OCI-LY1 (cell line): ENCODE results near the gene CLEC16A.

ENCODE experiments used
- CTCF ChIP-seq: fragments of 200-600 bp; sonication (generic), shearing (Covaris generic); IDR thresholded peaks from 2 replicates; pipeline ENCODE4 v1.5.1; 2017; ENCODE audit warnings: mild to moderate bottlenecking, antibody characterized with exemption, low read length, moderate library complexity, mixed read lengths
- EZH2 ChIP-seq: fragments of 200-600 bp; sonication (generic), shearing (Covaris generic); IDR thresholded peaks from 2 replicates; pipeline ENCODE4 v1.8.0; 2017; ENCODE audit warnings: borderline replicate concordance, mixed run types, mild to moderate bottlenecking, antibody characterized with exemption, low read length, moderate library complexity, mixed read lengths

DNA sequence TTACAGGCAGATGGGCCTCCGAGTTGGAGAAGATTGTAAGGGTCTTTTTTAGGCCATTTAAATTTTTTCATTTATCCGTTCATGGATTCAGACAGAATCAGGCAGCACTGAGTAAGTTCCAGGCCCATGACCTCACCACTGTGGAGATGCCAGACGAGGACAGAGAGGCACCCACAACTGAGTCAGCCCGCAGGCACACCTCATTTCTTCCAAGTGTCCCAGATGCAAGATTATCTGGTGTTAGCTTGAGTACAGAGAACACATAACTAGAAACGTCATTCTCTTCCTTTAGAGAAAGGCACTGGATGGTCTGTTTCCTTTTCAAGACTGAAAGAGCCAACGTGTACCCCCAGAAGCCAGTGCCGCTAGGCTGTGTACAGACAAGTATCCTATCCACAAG is 16.9 kb downstream of the CLEC16A start:
- no peak for TF ChIP-seq CTCF
- no peak for TF ChIP-seq EZH2
